H1 (cell line): ENCODE results near the gene TBCD. TPM values are rescaled to one million over a fixed set of nuclear protein-coding genes. Genes with fewer than 3 reads are reported as not detected.

Source experiments
- CTCF ChIA-PET: fragments of 300-600 bp; sonication (Branson Sonifier 250); formaldehyde crosslinking; loops from one replicate; lab custom pipeline; 2021; ENCODE audit not compliant: partially characterized antibody; lab: Charles Lee
- POLR2A ChIA-PET: fragments of 300-600 bp; sonication (Branson Sonifier 250); formaldehyde crosslinking; loops from one replicate; lab custom pipeline; 2021; ENCODE audit warnings: inconsistent platforms; ENCODE audit not compliant: partially characterized antibody; lab: Charles Lee
- DNase-seq, 2 experiments: peaks; one replicate each; pipeline versions ENCODE4 v3.0.0 to v3.0.0-alpha.2; 2010 to 2022; ENCODE audit warnings: low spot score in 2 of 2, low read depth in 1 of 2, mixed read lengths in 1 of 2
- FAIRE-seq: peaks from 2 replicates; lab custom pipeline; 2011; peaks lifted over from hg19 to GRCh38; lab: Jason Lieb, UNC
- H2AFZ ChIP-seq: 2 replicates; pipeline ENCODE4 v1.8.1; 2012; ENCODE audit warnings: low read length, inconsistent platforms
- H2AK5ac ChIP-seq: 2 replicates; pipeline ENCODE4 v1.6.1; 2013; ENCODE audit warnings: low read depth, low read length
- H2BK120ac ChIP-seq: replicated peaks from 2 replicates; pipeline ENCODE3; 2013; ENCODE audit warnings: low read depth, low read length, inconsistent platforms
- H2BK12ac ChIP-seq: 2 replicates; pipeline ENCODE4 v1.6.1; 2013; ENCODE audit warnings: low read depth, low read length
- H2BK15ac ChIP-seq: 2 replicates; pipeline ENCODE4 v1.6.1; 2013; ENCODE audit warnings: low read length
- H2BK20ac ChIP-seq: 2 replicates; pipeline ENCODE4 v1.6.1; 2013; ENCODE audit warnings: low read length
- H2BK5ac ChIP-seq: 2 replicates; pipeline ENCODE4 v1.6.1; 2013; ENCODE audit warnings: low read depth, low read length
- H3K14ac ChIP-seq: 2 replicates; pipeline ENCODE4 v1.6.1; 2013; ENCODE audit warnings: inconsistent platforms; ENCODE audit not compliant: insufficient read length
- H3K18ac ChIP-seq: 2 replicates; pipeline ENCODE4 v1.6.1; 2013; ENCODE audit warnings: low read length; ENCODE audit errors: extremely low read depth
- H3K23ac ChIP-seq: 2 replicates; pipeline ENCODE4 v1.6.1; 2013; ENCODE audit warnings: inconsistent platforms; ENCODE audit not compliant: insufficient read length
- H3K23me2 ChIP-seq: 2 replicates; pipeline ENCODE4 v1.6.1; 2013; ENCODE audit warnings: low read depth, low read length
- H3K27ac ChIP-seq: 2 replicates; pipeline ENCODE4 v1.6.1; 2011; ENCODE audit warnings: low read depth, low read length, inconsistent platforms
- H3K27me3 ChIP-seq, 4 experiments: replicated peaks in 1 of 4; 1 replicate in 1 of 4; 2 replicates in 3 of 4; pipeline versions ENCODE4 v1.6.1 to v1.8.1; 2011 to 2013; ENCODE audit warnings: low read length in 3 of 4, mild to moderate bottlenecking in 3 of 4, inconsistent platforms in 2 of 4, mixed read lengths in 2 of 4, moderate library complexity in 1 of 4; ENCODE audit not compliant: control insufficient read depth in 3 of 4, insufficient read depth in 3 of 4; ENCODE audit errors: extremely low read depth in 1 of 4
- H3K36me3 ChIP-seq, 4 experiments: 2 replicates each; pipeline versions ENCODE4 v1.6.1 to v1.8.1; 2011 to 2013; ENCODE audit warnings: mild to moderate bottlenecking in 4 of 4, low read length in 3 of 4, moderate library complexity in 2 of 4, control low read depth in 1 of 4, inconsistent platforms in 1 of 4; ENCODE audit not compliant: insufficient read depth in 4 of 4, control insufficient read depth in 2 of 4
- H3K4ac ChIP-seq: replicated peaks from 2 replicates; pipeline ENCODE3; 2013; ENCODE audit warnings: low read length, low read depth, mixed read lengths, inconsistent platforms; ENCODE audit not compliant: insufficient read length
- H3K4me1 ChIP-seq, 4 experiments: replicated peaks in 1 of 4; 1 replicate in 1 of 4; 2 replicates in 3 of 4; pipeline versions ENCODE4 v1.6.1 to v1.8.1; 2011 to 2013; ENCODE audit warnings: low read length in 3 of 4, inconsistent platforms in 2 of 4, mixed read lengths in 1 of 4; ENCODE audit not compliant: insufficient read depth in 4 of 4, control insufficient read depth in 3 of 4
- H3K4me2 ChIP-seq, 2 experiments: 2 replicates each; pipeline versions ENCODE4 v1.6.1 to v1.8.1; 2011 to 2013; ENCODE audit warnings: low read depth in 2 of 2, low read length in 2 of 2, control low read depth in 1 of 2, inconsistent platforms in 1 of 2, mild to moderate bottlenecking in 1 of 2; ENCODE audit not compliant: insufficient read depth in 1 of 2
- H3K4me3 ChIP-seq, 4 experiments: fragments of 200-600, 300-600 bp in 1 of 4; sonication (generic), shearing (Covaris generic), sonication (Bioruptor Twin) in 1 of 4; 2 replicates each; pipeline versions ENCODE4 v1.5.1 to v1.8.1; 2011 to 2016; ENCODE audit warnings: low read length in 4 of 4, low read depth in 3 of 4, control low read depth in 2 of 4, inconsistent platforms in 2 of 4, mild to moderate bottlenecking in 2 of 4, mixed read lengths in 1 of 4, moderate library complexity in 1 of 4; ENCODE audit not compliant: insufficient read depth in 2 of 4; ENCODE audit errors: extremely low read depth in 1 of 4
- H3K56ac ChIP-seq: replicated peaks from 2 replicates; pipeline ENCODE3; 2013; ENCODE audit warnings: low read depth, mild to moderate bottlenecking, mixed read lengths, low read length, inconsistent platforms; ENCODE audit not compliant: insufficient read length
- H3K79me1 ChIP-seq: 2 replicates; pipeline ENCODE4 v1.6.1; 2013; ENCODE audit warnings: low read depth, low read length, control low read depth
- H3K79me2 ChIP-seq, 2 experiments: 2 replicates each; pipeline versions ENCODE4 v1.6.1 to v1.8.1; 2012 to 2013; ENCODE audit warnings: low read length in 2 of 2, mild to moderate bottlenecking in 2 of 2, inconsistent platforms in 1 of 2; ENCODE audit not compliant: insufficient read depth in 2 of 2, control insufficient read depth in 1 of 2
- H3K9ac ChIP-seq, 4 experiments: replicated peaks in 1 of 4; 1 replicate in 1 of 4; 2 replicates in 3 of 4; pipeline versions ENCODE4 v1.6.1 to v1.8.1; 2011 to 2013; ENCODE audit warnings: low read depth in 3 of 4, low read length in 3 of 4, control low read depth in 2 of 4, mild to moderate bottlenecking in 2 of 4, moderate library complexity in 2 of 4, inconsistent platforms in 1 of 4; ENCODE audit errors: extremely low read depth in 1 of 4
- H3K9me3 ChIP-seq, 2 experiments: 2 replicates each; pipeline versions ENCODE4 v1.6.1 to v1.8.1; 2012 to 2013; ENCODE audit warnings: mild to moderate bottlenecking in 2 of 2, moderate library complexity in 2 of 2, control low read depth in 1 of 2, inconsistent platforms in 1 of 2, low read depth in 1 of 2, low read length in 1 of 2, mixed read lengths in 1 of 2; ENCODE audit not compliant: insufficient read depth in 2 of 2
- H4K20me1 ChIP-seq, 2 experiments: replicated peaks in 1 of 2; 2 replicates each; pipeline versions ENCODE3 to v1.8.1; 2011 to 2013; ENCODE audit warnings: inconsistent platforms in 2 of 2, low read length in 2 of 2, mild to moderate bottlenecking in 1 of 2; ENCODE audit not compliant: insufficient read depth in 2 of 2, control insufficient read depth in 1 of 2
- H4K5ac ChIP-seq: 2 replicates; pipeline ENCODE4 v1.6.1; 2013; ENCODE audit warnings: low read length, low read depth, mixed read lengths, inconsistent platforms; ENCODE audit not compliant: insufficient read length
- H4K8ac ChIP-seq: 2 replicates; pipeline ENCODE4 v1.8.0; 2013; ENCODE audit warnings: mild to moderate bottlenecking, moderate library complexity, low read length, inconsistent platforms; ENCODE audit not compliant: insufficient read depth; ENCODE audit errors: extremely low read depth
- H4K91ac ChIP-seq: replicated peaks from 2 replicates; pipeline ENCODE3; 2013; ENCODE audit warnings: low read length, mixed read lengths, inconsistent platforms; ENCODE audit not compliant: insufficient read length
- BACH1 ChIP-seq: IDR thresholded peaks from 2 replicates; pipeline ENCODE4 v1.6.1; 2012; ENCODE audit warnings: low read length, improper control_type of control experiment
- BCL11A ChIP-seq, 2 experiments: IDR thresholded peaks; one replicate each; pipeline ENCODE4 v1.6.1; 2011; ENCODE audit warnings: low read depth in 2 of 2, low read length in 2 of 2, mild to moderate bottlenecking in 2 of 2
- CBX8 ChIP-seq: fragments of 300-800, 300-1000 bp; sonication (generic); IDR thresholded peaks from 2 replicates; pipeline ENCODE4 v1.7.1; 2016; ENCODE audit warnings: low read depth, low read length, borderline replicate concordance
- GTF2F1 ChIP-seq: IDR thresholded peaks from 2 replicates; pipeline ENCODE4 v1.6.1; 2012; ENCODE audit warnings: low read depth, low read length, improper control_type of control experiment, borderline replicate concordance
- HDAC6 ChIP-seq: IDR thresholded peaks from one replicate; pipeline ENCODE4 v1.7.1; 2012; ENCODE audit warnings: low read depth, mild to moderate bottlenecking, inconsistent platforms, low read length, moderate library complexity
- JUN ChIP-seq: IDR thresholded peaks from 2 replicates; pipeline ENCODE4 v1.6.1; 2011; ENCODE audit warnings: low read depth, mild to moderate bottlenecking, improper control_type of control experiment, low read length
- NANOG ChIP-seq: IDR thresholded peaks from 2 replicates; pipeline ENCODE4 v1.6.1; 2011; ENCODE audit warnings: low read length, low read depth, mild to moderate bottlenecking, inconsistent platforms; ENCODE audit not compliant: insufficient read depth, poor library complexity, severe bottlenecking
- NRF1 ChIP-seq: IDR thresholded peaks from 2 replicates; pipeline ENCODE4 v1.6.1; 2011; ENCODE audit warnings: mild to moderate bottlenecking, low read depth, low read length, improper control_type of control experiment
- SAP30 ChIP-seq: fragments of 300-600 bp; sonication (generic); IDR thresholded peaks from 2 replicates; pipeline ENCODE4 v1.7.1; 2012; ENCODE audit warnings: low read length, moderate library complexity, mild to moderate bottlenecking, inconsistent platforms; ENCODE audit not compliant: insufficient read depth, insufficient replicate concordance
- SIX5 ChIP-seq: IDR thresholded peaks from 2 replicates; pipeline ENCODE4 v1.6.1; 2011; ENCODE audit warnings: mild to moderate bottlenecking, low read depth, low read length
- SP2 ChIP-seq: IDR thresholded peaks from 2 replicates; pipeline ENCODE4 v1.6.1; 2012; ENCODE audit warnings: mild to moderate bottlenecking, low read length, inconsistent platforms
- TBP ChIP-seq: IDR thresholded peaks from 2 replicates; pipeline ENCODE4 v1.6.1; 2011; ENCODE audit warnings: low read depth, low read length, improper control_type of control experiment
- YY1 ChIP-seq: IDR thresholded peaks from 2 replicates; pipeline ENCODE4 v1.6.1; 2011; ENCODE audit warnings: low read depth, mild to moderate bottlenecking, low read length
- WGBS, 2 experiments: shearing (Covaris generic) in 1 of 2; methylation state at CpG; one replicate each; pipeline versions ENCODE4 v1.1.6 to v1.1.7; 2013 to 2015; ENCODE audit warnings: low lambda C conversion rate in 2 of 2, mixed read lengths in 2 of 2, inconsistent platforms in 1 of 2, low coverage in 1 of 2, missing lambda C conversion rate in 1 of 2; ENCODE audit not compliant: insufficient replicate concordance in 2 of 2, insufficient coverage in 1 of 2, insufficient read length in 1 of 2; ENCODE audit errors: extremely low coverage in 1 of 2, missing lambda C conversion rate in 1 of 2; 5-methylcytosine and 5-hydroxymethylcytosine counted together
- polyA plus RNA-seq, 7 experiments: library from polyadenylated mRNA; depleted of rRNA in 3 of 7; stranded (reverse) in 5 of 7; unstranded in 2 of 7; fragments of >200 nt in 5 of 7; fragments of 200-250 nt in 2 of 7; gene quantifications; 1 replicate in 5 of 7; 2 replicates in 1 of 7; 4 replicates in 1 of 7; pipeline versions ENCODE4 v1.2.1 to v1.2.3, GENCODE V29; 2011 to 2013; ENCODE audit warnings: missing spikeins in 2 of 7, mixed read lengths in 2 of 7
- total RNA-seq: library from RNA; stranded (reverse); fragmentation: NEBNext Ultra II Directional; extraction: Animal tissue kit (Norgen Biotek cat#: 25700); gene quantifications from 2 replicates; pipeline ENCODE4 v1.2.1, GENCODE V29; 2021
- TF ChIP-seq, protein P1 (sequence below): IDR thresholded peaks from 2 replicates; pipeline ENCODE4 v1.6.1; 2012; ENCODE audit warnings: inconsistent platforms

Gene TBCD
- total and polyA plus RNA-seq, 2 of the 8 experiments (the other 6 are each of a cell fraction or from before 2014, with no cell fraction given), result 118 to 162 TPM

GRCh38 chr17:82957961-82958561 is 206.2 kb downstream of the TBCD start:
- peaks cover 4 to 42% of the 10 kb centered on the region in 2 experiments; a peak in 3 of 4 replicates for H3K9me3 ChIP-seq
- no peaks in the 10 kb centered on the region for H3K79me1 ChIP-seq
- no peak overlapping the region for H3K56ac ChIP-seq
- H3K14ac ChIP-seq, result no peak overlapping the region
- no peak overlapping the region for H4K5ac ChIP-seq
- H4K20me1 ChIP-seq, result no peaks in the 10 kb centered on the region
- no peak overlapping the region for H2AK5ac ChIP-seq
- FAIRE-seq (no peak), DNase-seq (no peak)
- no peak overlapping the region for H2AFZ ChIP-seq
- no peak overlapping the region for H3K23ac ChIP-seq
- no peak overlapping the region for H4K91ac ChIP-seq
- H2BK12ac ChIP-seq, result no peak overlapping the region
- ChIA-PET POLR2A (interaction anchor here (0.5 kb wide), 1 partner anchor 520 kb away, joined by 3 read pairs; no protein-coding TSS in a partner anchor), CTCF (interaction anchor here (0.6 to 1.3 kb wide), 2 partner anchors 13 to 39 kb away, joined by 3 to 4 read pairs; no protein-coding TSS in a partner anchor)
- no peak overlapping the region for H3K18ac ChIP-seq
- no peaks in the 10 kb centered on the region for H3K27me3 ChIP-seq
- 93% methylated on average over 23 of the region's 30 CpGs; no CpG with 5 or more reads in 1 of the 2 experiments for WGBS, 2 experiments
- peaks cover 4% of the 10 kb centered on the region; the same call in 1 of the 2 replicates for H3K23me2 ChIP-seq
- H3K79me2 ChIP-seq, result no peaks in the 10 kb centered on the region
- no peak overlapping the region for H3K27ac ChIP-seq
- no peak overlapping the region for H3K4me3 ChIP-seq
- H2BK15ac ChIP-seq, result no peak overlapping the region
- H4K8ac ChIP-seq, result no peak overlapping the region
- peaks cover 0 to 5% (median 2%) of the 10 kb centered on the region in 4 experiments; a peak in 3 of 8 replicates for H3K36me3 ChIP-seq
- H3K4ac ChIP-seq, result no peak overlapping the region
- H3K4me2 ChIP-seq, result no peak overlapping the region
- H3K4me1 ChIP-seq, result no peaks in the 10 kb centered on the region
- no peak overlapping the region for H2BK20ac ChIP-seq
- no peak overlapping the region for H2BK120ac ChIP-seq
- H2BK5ac ChIP-seq, result no peak overlapping the region
- H3K9ac ChIP-seq, result no peak overlapping the region
- TF ChIP-seq YY1 (no peak), TBP (no peak), CBX8 (no peak), JUN (no peak), BACH1 (no peak), SP2 (no peak), SAP30 (no peak), GTF2F1 (no peak), SIX5 (no peak), NANOG (no peak), BCL11A (IDR thresholded peaks at IDR 0.05; ENCODE audit: low read depth in 2 of 2, low read length in 2 of 2) (no peak), HDAC6 (no peak), NRF1 (no peak)
- TF ChIP-seq, protein P1, sequence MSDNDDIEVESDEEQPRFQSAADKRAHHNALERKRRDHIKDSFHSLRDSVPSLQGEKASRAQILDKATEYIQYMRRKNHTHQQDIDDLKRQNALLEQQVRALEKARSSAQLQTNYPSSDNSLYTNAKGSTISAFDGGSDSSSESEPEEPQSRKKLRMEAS, result no peak
